Measurements from ENCODE around the gene SRP9. TPM values are rescaled to one million over a fixed set of nuclear protein-coding genes. Genes with fewer than 3 reads are reported as not detected.

The SRP9 gene
- total RNA-seq, 1 experiment from 2014 or later: 282 TPM

DNA sequence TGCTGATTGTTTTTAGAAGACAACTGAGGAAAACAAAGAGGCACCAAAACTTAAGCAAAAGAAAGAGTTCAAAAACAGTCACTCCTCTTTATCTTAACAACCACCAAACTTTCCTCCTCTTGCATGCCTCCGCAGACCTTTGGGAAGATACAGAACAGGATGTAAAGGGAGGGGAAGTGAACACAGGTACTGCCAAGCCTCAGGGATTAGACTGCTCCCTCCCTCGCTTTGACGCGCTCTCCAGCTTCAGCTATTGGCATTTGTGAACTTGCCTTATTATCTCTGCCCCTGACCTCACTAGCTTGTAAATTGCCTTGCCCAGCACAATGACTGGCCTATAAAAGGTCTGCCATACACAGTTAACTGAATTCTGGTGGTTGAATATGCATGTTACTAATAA lies 4.8 kb upstream of the SRP9 start:
- peaks cover 33% of the 10 kb centered on the region for H3K4me1 ChIP-seq (ENCODE audit: control insufficient read depth, insufficient read depth, low read length)
- H3K27me3 ChIP-seq (ENCODE audit: control insufficient read depth, insufficient read depth, low read length): no peaks in the 10 kb centered on the region
- intact Hi-C loops (cut with micrococcal nuclease; ENCODE audit: unreplicated experiment) (loop anchor here (1.0 to 2.0 kb wide), 3 partner anchors 118 to 298 kb away; no protein-coding TSS in a partner anchor), in situ Hi-C loops (cut with HindIII; ENCODE audit: low pct_unique_long_range_greater_than_20kb, low sequenced_read_pairs) (loop anchor here (10.0 kb wide), 1 partner anchor 218 kb away; no protein-coding TSS in a partner anchor)
- no peaks in the 10 kb centered on the region for H3K9me3 ChIP-seq (ENCODE audit: control insufficient read depth, insufficient read depth, low read depth, low read length)
- DNase-seq (ENCODE audit: low read depth, low spot score) (no peak), ATAC-seq (no peak)
- ChIA-PET POLR2A (interaction anchor here (0.6 kb wide), 2 partner anchors 71 to 339 kb away, joined by 3 read pairs; no protein-coding TSS in a partner anchor), CTCF (interaction anchor here (0.5 to 1.7 kb wide), 6 partner anchors 106 to 301 kb away, joined by 3 to 12 read pairs (median 3); no protein-coding TSS in a partner anchor)
- H3K4me3 ChIP-seq (ENCODE audit: low read depth in 2 of 2, low read length in 2 of 2): no peak overlapping the region
- TF ChIP-seq TCF7L2 (IDR thresholded peaks at IDR 0.05; ENCODE audit: low read depth, low read length) (no peak; the same call in 1 of the 2 replicates), POLR2AphosphoS5 (IDR thresholded peaks at IDR 0.05; ENCODE audit: low read depth, low read length) (no peak), SIN3A (IDR thresholded peaks at IDR 0.05; ENCODE audit: borderline replicate concordance, insufficient read depth, low read depth, low read length) (no peak)
- TF ChIP-seq, protein P1, sequence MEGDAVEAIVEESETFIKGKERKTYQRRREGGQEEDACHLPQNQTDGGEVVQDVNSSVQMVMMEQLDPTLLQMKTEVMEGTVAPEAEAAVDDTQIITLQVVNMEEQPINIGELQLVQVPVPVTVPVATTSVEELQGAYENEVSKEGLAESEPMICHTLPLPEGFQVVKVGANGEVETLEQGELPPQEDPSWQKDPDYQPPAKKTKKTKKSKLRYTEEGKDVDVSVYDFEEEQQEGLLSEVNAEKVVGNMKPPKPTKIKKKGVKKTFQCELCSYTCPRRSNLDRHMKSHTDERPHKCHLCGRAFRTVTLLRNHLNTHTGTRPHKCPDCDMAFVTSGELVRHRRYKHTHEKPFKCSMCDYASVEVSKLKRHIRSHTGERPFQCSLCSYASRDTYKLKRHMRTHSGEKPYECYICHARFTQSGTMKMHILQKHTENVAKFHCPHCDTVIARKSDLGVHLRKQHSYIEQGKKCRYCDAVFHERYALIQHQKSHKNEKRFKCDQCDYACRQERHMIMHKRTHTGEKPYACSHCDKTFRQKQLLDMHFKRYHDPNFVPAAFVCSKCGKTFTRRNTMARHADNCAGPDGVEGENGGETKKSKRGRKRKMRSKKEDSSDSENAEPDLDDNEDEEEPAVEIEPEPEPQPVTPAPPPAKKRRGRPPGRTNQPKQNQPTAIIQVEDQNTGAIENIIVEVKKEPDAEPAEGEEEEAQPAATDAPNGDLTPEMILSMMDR (IDR thresholded peaks at IDR 0.05): no peak
- TF ChIP-seq, protein P2, sequence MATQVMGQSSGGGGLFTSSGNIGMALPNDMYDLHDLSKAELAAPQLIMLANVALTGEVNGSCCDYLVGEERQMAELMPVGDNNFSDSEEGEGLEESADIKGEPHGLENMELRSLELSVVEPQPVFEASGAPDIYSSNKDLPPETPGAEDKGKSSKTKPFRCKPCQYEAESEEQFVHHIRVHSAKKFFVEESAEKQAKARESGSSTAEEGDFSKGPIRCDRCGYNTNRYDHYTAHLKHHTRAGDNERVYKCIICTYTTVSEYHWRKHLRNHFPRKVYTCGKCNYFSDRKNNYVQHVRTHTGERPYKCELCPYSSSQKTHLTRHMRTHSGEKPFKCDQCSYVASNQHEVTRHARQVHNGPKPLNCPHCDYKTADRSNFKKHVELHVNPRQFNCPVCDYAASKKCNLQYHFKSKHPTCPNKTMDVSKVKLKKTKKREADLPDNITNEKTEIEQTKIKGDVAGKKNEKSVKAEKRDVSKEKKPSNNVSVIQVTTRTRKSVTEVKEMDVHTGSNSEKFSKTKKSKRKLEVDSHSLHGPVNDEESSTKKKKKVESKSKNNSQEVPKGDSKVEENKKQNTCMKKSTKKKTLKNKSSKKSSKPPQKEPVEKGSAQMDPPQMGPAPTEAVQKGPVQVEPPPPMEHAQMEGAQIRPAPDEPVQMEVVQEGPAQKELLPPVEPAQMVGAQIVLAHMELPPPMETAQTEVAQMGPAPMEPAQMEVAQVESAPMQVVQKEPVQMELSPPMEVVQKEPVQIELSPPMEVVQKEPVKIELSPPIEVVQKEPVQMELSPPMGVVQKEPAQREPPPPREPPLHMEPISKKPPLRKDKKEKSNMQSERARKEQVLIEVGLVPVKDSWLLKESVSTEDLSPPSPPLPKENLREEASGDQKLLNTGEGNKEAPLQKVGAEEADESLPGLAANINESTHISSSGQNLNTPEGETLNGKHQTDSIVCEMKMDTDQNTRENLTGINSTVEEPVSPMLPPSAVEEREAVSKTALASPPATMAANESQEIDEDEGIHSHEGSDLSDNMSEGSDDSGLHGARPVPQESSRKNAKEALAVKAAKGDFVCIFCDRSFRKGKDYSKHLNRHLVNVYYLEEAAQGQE (IDR thresholded peaks at IDR 0.05; ENCODE audit: insufficient read depth in 1 of 2, low read depth in 2 of 2, low read length in 1 of 2): no peak
- H3K36me3 ChIP-seq (ENCODE audit: control insufficient read depth, insufficient read depth, low read length): no peaks in the 10 kb centered on the region
- peak overlapping the region; percentile 66 for H3K27ac ChIP-seq (ENCODE audit: low read length)
- BruUV-seq (replicated peaks): no TSS peak

DNA sequence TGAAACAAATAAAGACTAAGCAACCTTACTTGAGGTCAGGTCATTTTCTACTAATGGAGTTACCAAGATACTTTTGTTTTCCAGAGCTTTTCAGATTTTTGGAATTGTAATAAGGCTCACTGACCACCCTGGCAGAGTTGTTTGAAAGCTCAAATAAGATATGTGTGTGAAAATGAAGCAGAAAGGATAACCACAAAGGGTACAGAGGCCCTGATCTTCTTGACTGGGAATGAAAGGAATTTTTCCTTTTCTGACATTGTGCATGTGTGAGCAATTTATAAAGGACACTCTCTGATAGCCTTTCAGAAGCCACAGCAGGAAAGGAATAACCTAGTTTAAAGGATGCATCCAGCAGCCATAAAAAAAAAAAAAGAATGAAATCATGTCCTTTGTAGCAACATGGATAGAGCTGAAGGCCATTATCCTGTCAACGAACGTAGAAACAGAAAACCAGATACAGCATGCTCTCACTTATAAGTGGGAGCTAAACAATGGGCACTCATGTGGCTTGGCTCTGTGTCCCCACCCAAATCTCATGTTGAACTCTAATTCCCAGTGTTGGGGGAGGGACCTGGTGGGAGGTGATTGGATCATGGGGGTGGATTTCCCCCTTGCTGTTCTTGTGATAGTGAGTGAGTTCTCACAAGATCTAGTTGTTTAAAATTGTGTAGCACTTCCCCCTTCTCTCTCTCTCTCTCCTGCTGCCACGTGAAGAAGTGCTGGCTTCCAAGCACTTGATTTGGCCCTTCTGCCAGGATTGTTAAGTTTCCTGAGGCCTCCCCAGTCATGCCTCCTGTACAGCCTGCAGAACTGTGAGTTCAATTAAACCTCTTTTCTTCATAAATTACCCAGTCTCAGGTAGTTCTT lies 3.1 kb upstream of the SRP9 start:
- no peak overlapping the region; the same call in 1 of the 2 replicates for H3K27ac ChIP-seq (ENCODE audit: low read length)
- no peaks in the 10 kb centered on the region for H3K9me3 ChIP-seq (ENCODE audit: control insufficient read depth, insufficient read depth, low read depth, low read length)
- DNase-seq (ENCODE audit: low read depth, low spot score) (no peak), ATAC-seq (no peak)
- H3K4me1 ChIP-seq (ENCODE audit: control insufficient read depth, insufficient read depth, low read length): peaks cover 20% of the 10 kb centered on the region
- no TSS peak for BruUV-seq (replicated peaks)
- H3K27me3 ChIP-seq (ENCODE audit: control insufficient read depth, insufficient read depth, low read length): no peaks in the 10 kb centered on the region
- H3K36me3 ChIP-seq (ENCODE audit: control insufficient read depth, insufficient read depth, low read length): peaks cover 6% of the 10 kb centered on the region; the same call in 1 of the 2 replicates
- in situ Hi-C loops (cut with HindIII; ENCODE audit: low pct_unique_long_range_greater_than_20kb, low sequenced_read_pairs) (loop anchor here (10.0 kb wide), 1 partner anchor 220 kb away; no protein-coding TSS in a partner anchor), intact Hi-C loops (cut with micrococcal nuclease; ENCODE audit: unreplicated experiment) (loop anchor here (5.0 kb wide), 2 partner anchors 73 to 203 kb away; no protein-coding TSS in a partner anchor)
- no peak overlapping the region for H3K4me3 ChIP-seq (ENCODE audit: low read depth in 2 of 2, low read length in 2 of 2)
- CTCF ChIA-PET: interaction anchor here (0.6 kb wide), 1 partner anchor 257 kb away, joined by 6 read pairs; no protein-coding TSS in a partner anchor
- TF ChIP-seq SIN3A (IDR thresholded peaks at IDR 0.05; ENCODE audit: borderline replicate concordance, insufficient read depth, low read depth, low read length) (no peak), POLR2AphosphoS5 (IDR thresholded peaks at IDR 0.05; ENCODE audit: low read depth, low read length) (no peak)
- POLR2A ChIA-PET: interaction anchor here (0.8 kb wide), 1 partner anchor 267 kb away, joined by 4 read pairs; no protein-coding TSS in a partner anchor

Data from Panc1 (cell line).